NCI-H748 (cell line): ENCODE results near the gene CNIH1.
"Not testable (repeated sequence)": the region's sequence is repeated elsewhere in the genome, so short reads cannot be mapped to it uniquely, and the experiment has no call there.

ENCODE experiments used
- DNase-seq: peaks from one replicate; lab custom pipeline; 2025; ENCODE audit not compliant: unreplicated experiment; lab: John Stamatoyannopoulos, UW

Gene CNIH1

DNA sequence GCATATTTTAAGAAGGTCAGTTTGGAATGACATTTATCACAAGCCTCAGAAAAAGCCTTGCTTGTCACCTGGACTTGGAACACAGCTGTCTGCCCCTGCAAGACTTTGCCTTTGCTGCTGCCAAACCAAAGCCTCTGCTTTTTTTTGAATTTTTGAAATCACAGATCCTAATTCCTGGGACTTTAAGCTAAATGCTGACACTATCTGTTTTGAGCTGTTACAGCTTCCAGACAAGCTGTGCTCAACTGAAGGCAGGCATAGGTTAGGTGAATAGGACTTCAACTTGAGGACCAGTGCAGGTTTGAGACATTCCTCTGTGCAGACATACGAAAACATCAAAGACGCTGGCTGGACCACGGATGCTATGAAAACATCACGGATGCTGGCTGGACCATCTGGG lies 55.6 kb downstream of the CNIH1 start:
- no peak for DNase-seq

DNA sequence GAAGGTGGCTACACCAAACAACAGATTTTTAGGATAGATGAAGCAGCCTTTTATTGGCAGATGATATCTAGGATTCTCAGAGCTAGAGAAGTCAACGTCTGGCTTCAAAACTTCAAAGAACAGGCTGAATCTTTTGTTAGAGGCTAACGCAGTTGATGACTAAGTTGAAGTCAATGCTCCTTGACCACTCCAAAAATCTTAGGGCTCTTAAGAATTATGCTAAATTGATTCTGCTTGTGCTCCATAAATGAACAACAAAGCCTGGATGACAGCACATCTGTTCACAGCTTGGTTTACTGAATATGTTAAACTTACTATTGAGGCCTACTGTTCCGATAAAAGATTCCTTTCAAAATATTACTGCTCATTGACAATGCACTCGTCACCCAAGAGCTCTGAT lies 57.3 kb downstream of the CNIH1 start:
- DNase-seq, result no peak

DNA sequence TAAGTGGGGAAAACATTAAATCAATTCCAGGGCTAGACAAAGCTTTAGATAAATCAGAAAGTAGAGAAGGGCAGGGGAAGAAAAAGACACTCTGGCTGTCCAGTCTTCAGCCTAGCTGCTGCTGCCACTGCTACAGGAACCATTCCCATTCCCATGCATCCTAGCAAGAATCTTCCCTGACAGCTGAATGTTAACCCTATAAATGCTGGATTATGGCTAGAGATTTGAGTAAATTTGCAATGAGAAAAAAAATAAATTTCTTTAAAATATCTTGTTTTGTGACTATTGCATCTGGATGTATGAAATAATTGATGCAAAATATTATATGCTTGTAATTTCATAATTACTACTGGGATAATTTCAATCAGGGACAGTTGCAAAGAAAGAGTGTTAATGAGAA lies 59.4 kb downstream of the CNIH1 start:
- no peak for DNase-seq

DNA sequence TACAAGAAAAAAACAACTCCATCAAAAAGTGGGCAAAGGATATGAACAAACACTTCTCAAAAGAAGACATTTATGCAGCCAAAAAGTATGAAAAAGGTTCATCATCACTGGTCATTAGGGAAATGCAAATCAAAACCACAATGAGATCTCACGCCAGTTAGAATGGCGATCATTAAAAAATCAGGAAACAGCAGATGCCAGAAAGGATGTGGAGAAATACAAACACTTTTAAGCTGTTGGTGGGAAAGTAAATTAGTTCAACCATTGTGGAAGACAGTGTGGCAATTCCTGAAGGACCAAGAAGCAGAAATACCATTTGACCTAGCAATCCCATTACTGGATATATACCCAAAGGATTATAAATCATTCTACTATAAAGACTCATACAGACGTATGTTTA lies 60.6 kb downstream of the CNIH1 start:
- DNase-seq, result peak; percentile 22

DNA sequence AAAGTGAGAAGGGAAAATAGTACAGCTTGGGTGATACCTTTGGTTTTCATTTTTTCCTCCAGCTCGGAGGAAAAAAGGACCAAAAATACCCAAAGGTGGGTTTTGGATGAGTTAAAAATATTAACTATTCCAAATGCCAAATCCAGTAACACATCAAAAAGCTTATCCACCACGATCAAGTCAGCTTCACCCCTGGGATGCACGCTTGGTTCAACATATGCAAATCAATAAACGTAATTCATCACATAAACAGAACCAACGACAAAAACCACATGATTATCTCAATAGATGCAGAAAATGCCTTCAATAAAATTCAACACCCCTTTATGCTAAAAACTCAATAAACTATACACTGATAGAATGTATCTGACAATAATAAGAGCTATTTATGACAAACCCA lies 62.3 kb downstream of the CNIH1 start:
- DNase-seq, result not testable (repeated sequence)

DNA sequence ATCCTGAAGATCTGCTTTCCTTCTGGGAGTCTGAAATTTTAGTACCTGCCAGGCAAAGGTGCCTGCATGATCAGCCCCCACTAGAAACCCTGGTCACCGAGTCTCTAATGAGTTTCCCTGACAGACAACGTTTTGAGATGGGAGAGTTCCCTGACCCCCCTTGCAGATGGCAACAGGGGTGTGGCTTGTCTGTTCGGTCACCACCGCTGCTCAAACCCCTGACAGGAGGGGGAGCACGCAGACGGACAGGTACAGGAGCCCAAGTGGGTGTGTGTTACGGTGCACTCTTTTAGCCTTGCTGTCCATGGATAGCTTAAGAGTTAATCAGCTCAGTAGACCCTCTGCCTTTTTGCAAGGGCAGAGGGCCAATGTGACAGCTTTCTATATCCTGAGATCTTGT lies 63.7 kb downstream of the CNIH1 start:
- peak; percentile 7 for DNase-seq

DNA sequence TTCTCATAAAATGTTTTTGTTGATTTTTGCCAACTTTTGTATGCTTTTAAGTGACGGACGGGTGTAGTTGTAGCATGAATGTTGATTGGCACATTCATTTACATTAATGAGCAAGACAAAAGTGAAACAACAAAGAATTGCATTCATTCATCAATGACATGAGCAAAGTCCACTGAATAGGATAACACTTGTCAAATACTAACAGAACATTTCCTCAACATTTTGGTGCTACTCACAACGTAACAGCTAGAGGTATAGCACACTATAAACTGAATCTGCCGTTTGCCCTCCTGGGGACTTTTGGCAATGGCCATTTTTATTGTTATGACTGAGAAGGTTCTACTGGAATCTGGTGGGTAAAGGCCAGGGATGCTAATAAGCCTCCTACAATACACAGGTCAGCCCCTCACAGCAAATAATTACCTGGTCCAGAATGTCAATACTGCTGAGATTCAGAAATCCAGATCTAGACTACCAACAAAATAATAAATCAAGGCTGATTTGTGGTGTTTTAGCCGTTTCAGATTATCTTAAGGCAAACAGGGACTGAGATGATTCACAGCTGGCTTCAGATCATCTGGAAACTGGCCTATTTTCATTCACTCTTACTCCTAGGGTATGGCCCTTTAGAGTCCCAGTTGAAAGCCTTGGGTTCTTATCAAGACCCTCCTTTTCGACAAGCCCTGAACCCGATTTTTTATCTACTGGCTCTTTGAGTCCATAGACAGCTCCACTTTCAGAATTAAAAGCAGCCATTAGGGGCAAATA lies 66.9 kb downstream of the CNIH1 start:
- DNase-seq, result no peak
